GM18907 (cell line): Measurements from ENCODE around the gene SCAI.
"Not testable (repeated sequence)": the region's sequence is repeated elsewhere in the genome, so short reads cannot be mapped to it uniquely, and the experiment has no call there.

ENCODE experiments used
- ATAC-seq: cut with Tn5 transposase; IDR thresholded peaks from one replicate; pipeline ENCODE4 v1.9.1; 2021; ENCODE audit warnings: mild to moderate bottlenecking, moderate library complexity; ENCODE audit not compliant: unreplicated experiment

SCAI gene

GRCh38 chr9:125038166-125038565 lies 105.2 kb downstream of the SCAI start:
- ATAC-seq, result no peak

GRCh38 chr9:125028041-125028440 lies 115.3 kb downstream of the SCAI start:
- no peak for ATAC-seq

- no peak for ATAC-seq
Observed at GRCh38 chr9:125024917-125025316, 118.4 kb downstream of the SCAI start.

GRCh38 chr9:125021069-125021468 lies 122.3 kb downstream of the SCAI start:
- ATAC-seq, result no peak

GRCh38 chr9:125015655-125016054 lies 127.7 kb downstream of the SCAI start:
- not testable (repeated sequence) for ATAC-seq

- not testable (repeated sequence) for ATAC-seq
Observed at GRCh38 chr9:125012013-125012412, 131.3 kb downstream of the SCAI start.

GRCh38 chr9:125008599-125008998 lies 134.7 kb downstream of the SCAI start:
- ATAC-seq, result no peak

GRCh38 chr9:125003332-125003731 lies 140.0 kb downstream of the SCAI start:
- ATAC-seq, result no peak

GRCh38 chr9:124983698-124984097 lies 159.6 kb downstream of the SCAI start:
- no peak for ATAC-seq

GRCh38 chr9:124980431-124980830 lies 162.9 kb downstream of the SCAI start:
- no peak for ATAC-seq

GRCh38 chr9:124975131-124975530 lies 168.2 kb downstream of the SCAI start:
- no peak for ATAC-seq

GRCh38 chr9:124973807-124974206 lies 169.5 kb downstream of the SCAI start:
- no peak for ATAC-seq

GRCh38 chr9:124972241-124972770 lies 171.0 kb downstream of the SCAI start:
- ATAC-seq, result no peak

GRCh38 chr9:124969401-124969800 lies 173.9 kb downstream of the SCAI start:
- no peak for ATAC-seq

GRCh38 chr9:124968238-124968637 lies 175.1 kb downstream of the SCAI start:
- no peak for ATAC-seq

GRCh38 chr9:124965775-124966568 lies 177.4 kb downstream of the SCAI start:
- ATAC-seq, result not testable (repeated sequence)

GRCh38 chr9:124964604-124965003 lies 178.7 kb downstream of the SCAI start:
- no peak for ATAC-seq

- ATAC-seq, result no peak
Observed at GRCh38 chr9:124964056-124964455, 179.3 kb downstream of the SCAI start.

GRCh38 chr9:124960409-124960752 lies 182.9 kb downstream of the SCAI start:
- ATAC-seq, result no peak

GRCh38 chr9:124959671-124960408 lies 183.5 kb downstream of the SCAI start:
- ATAC-seq, result not testable (repeated sequence)

- no peak for ATAC-seq
Observed at GRCh38 chr9:124954255-124954654, 189.1 kb downstream of the SCAI start.
